ENCODE data around the gene PDE4D. TPM values are rescaled to one million over a fixed set of nuclear protein-coding genes. Genes with fewer than 3 reads are reported as not detected.

PDE4D gene
- polyA plus RNA-seq, 1 donor (not counting 4 experiments of a cell fraction or from before 2014, with no cell fraction given): 3.6 TPM

DNA sequence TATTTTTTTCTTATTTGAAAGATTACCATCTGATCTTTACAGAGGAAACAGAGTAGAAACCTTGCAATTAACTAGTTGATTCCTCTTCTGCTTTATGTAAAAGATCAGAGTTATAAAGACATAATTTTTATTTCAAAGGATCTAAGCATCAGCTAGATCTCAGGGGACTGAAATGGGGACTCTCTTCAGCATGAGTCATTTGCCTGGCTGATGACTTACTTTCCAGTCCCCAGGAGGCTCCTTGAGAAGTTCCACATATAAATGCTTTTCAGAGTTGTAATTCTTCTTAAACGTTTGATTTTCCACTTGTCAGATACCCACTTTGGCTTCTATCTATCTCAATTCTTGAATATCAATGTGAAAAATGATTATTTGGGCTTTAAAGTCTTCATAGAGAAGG, 921.2 kb downstream of the PDE4D start:
- TF ChIP-seq, protein P1, sequence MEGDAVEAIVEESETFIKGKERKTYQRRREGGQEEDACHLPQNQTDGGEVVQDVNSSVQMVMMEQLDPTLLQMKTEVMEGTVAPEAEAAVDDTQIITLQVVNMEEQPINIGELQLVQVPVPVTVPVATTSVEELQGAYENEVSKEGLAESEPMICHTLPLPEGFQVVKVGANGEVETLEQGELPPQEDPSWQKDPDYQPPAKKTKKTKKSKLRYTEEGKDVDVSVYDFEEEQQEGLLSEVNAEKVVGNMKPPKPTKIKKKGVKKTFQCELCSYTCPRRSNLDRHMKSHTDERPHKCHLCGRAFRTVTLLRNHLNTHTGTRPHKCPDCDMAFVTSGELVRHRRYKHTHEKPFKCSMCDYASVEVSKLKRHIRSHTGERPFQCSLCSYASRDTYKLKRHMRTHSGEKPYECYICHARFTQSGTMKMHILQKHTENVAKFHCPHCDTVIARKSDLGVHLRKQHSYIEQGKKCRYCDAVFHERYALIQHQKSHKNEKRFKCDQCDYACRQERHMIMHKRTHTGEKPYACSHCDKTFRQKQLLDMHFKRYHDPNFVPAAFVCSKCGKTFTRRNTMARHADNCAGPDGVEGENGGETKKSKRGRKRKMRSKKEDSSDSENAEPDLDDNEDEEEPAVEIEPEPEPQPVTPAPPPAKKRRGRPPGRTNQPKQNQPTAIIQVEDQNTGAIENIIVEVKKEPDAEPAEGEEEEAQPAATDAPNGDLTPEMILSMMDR (optimal IDR thresholded peaks at IDR 0.05 in 1 of 3, IDR thresholded peaks at IDR 0.05 in 1 of 3, conservative IDR thresholded peaks at IDR 0.05 in 1 of 3; ENCODE audit: extremely low read depth in 1 of 3, insufficient read depth in 2 of 3, low read length in 3 of 3): no peak
- no peak for TF ChIP-seq EZH2 (IDR thresholded peaks at IDR 0.05; ENCODE audit: low read length)
- H3K27me3 ChIP-seq (ENCODE audit: control insufficient read depth, extremely low read depth, insufficient read depth, low read length): no peaks in the 10 kb centered on the region
- H3K79me2 ChIP-seq (ENCODE audit: control insufficient read depth, insufficient read depth, low read length): no peaks in the 10 kb centered on the region
- DNase-seq (ENCODE audit: low read depth, low spot score): no peak
- H3K4me2 ChIP-seq (ENCODE audit: control insufficient read depth, extremely low read depth, insufficient read depth, low read depth, low read length): no peak overlapping the region
- no peak overlapping the region for H3K4me3 ChIP-seq (ENCODE audit: control insufficient read depth in 2 of 3, extremely low read depth in 1 of 3, insufficient read depth in 2 of 3, low read depth in 1 of 3, low read length in 3 of 3)
- no peak overlapping the region for H3K9ac ChIP-seq (ENCODE audit: control insufficient read depth, extremely low read depth, insufficient read depth, low read length)
- no peaks in the 10 kb centered on the region for H3K4me1 ChIP-seq (ENCODE audit: control insufficient read depth, extremely low read depth, insufficient read depth, low read length)
- no peaks in the 10 kb centered on the region for H3K36me3 ChIP-seq (ENCODE audit: control insufficient read depth in 2 of 2, extremely low read depth in 1 of 2, insufficient read depth in 2 of 2, low read length in 2 of 2)
- no peak overlapping the region for H2AFZ ChIP-seq (ENCODE audit: control insufficient read depth, low read length)
- no peak for FAIRE-seq
- H3K9me3 ChIP-seq (ENCODE audit: control insufficient read depth, low read depth, low read length): no peaks in the 10 kb centered on the region
- no peaks in the 10 kb centered on the region for H3K9me1 ChIP-seq (ENCODE audit: control insufficient read depth, extremely low read depth, insufficient read depth, low read length)
- H4K20me1 ChIP-seq (ENCODE audit: control insufficient read depth, extremely low read depth, insufficient read depth, low read length): no peaks in the 10 kb centered on the region
- dilution Hi-C loops (cut with MboI; ENCODE audit: extremely low pct_ligation_motif_present, low sequenced_read_pairs): no loop called here
- H3K27ac ChIP-seq (ENCODE audit: control insufficient read depth, insufficient read depth, low read length): no peak overlapping the region

DNA sequence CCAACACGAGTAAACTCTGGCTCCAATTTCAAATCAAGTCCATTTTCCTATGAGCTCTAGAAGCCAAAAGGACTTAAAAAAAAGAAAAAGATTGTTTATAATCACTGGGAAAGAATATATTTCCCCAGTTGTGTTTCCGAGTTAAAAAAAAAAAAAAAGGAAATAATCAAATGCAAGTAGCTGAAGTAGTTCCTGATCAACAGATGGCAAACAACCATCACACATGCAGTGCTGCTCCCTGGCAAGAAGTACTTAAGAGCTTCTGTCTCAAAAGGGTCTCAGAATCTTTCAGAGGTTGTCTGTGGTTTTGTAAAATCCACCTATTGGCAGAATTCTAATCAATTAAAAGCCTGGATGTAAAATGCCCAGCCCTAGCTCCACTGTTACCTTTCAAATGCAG, 922.8 kb downstream of the PDE4D start:
- no peak for FAIRE-seq
- no peaks in the 10 kb centered on the region for H3K9me1 ChIP-seq (ENCODE audit: control insufficient read depth, extremely low read depth, insufficient read depth, low read length)
- H3K9ac ChIP-seq (ENCODE audit: control insufficient read depth, extremely low read depth, insufficient read depth, low read length): no peak overlapping the region
- no peaks in the 10 kb centered on the region for H4K20me1 ChIP-seq (ENCODE audit: control insufficient read depth, extremely low read depth, insufficient read depth, low read length)
- no peak for DNase-seq (ENCODE audit: low read depth, low spot score)
- no peaks in the 10 kb centered on the region for H3K27me3 ChIP-seq (ENCODE audit: control insufficient read depth, extremely low read depth, insufficient read depth, low read length)
- TF ChIP-seq, protein P1 (optimal IDR thresholded peaks at IDR 0.05 in 1 of 3, IDR thresholded peaks at IDR 0.05 in 1 of 3, conservative IDR thresholded peaks at IDR 0.05 in 1 of 3; ENCODE audit: extremely low read depth in 1 of 3, insufficient read depth in 2 of 3, low read length in 3 of 3): no peak
- no peak for TF ChIP-seq EZH2 (IDR thresholded peaks at IDR 0.05; ENCODE audit: low read length)
- no peak overlapping the region for H3K4me3 ChIP-seq (ENCODE audit: control insufficient read depth in 2 of 3, extremely low read depth in 1 of 3, insufficient read depth in 2 of 3, low read depth in 1 of 3, low read length in 3 of 3)
- H3K27ac ChIP-seq (ENCODE audit: control insufficient read depth, insufficient read depth, low read length): no peak overlapping the region
- dilution Hi-C loops (cut with MboI; ENCODE audit: extremely low pct_ligation_motif_present, low sequenced_read_pairs): no loop called here
- no peaks in the 10 kb centered on the region for H3K36me3 ChIP-seq (ENCODE audit: control insufficient read depth in 2 of 2, extremely low read depth in 1 of 2, insufficient read depth in 2 of 2, low read length in 2 of 2)
- H3K9me3 ChIP-seq (ENCODE audit: control insufficient read depth, low read depth, low read length): no peaks in the 10 kb centered on the region
- no peak overlapping the region for H2AFZ ChIP-seq (ENCODE audit: control insufficient read depth, low read length)
- no peaks in the 10 kb centered on the region for H3K79me2 ChIP-seq (ENCODE audit: control insufficient read depth, insufficient read depth, low read length)
- no peak overlapping the region for H3K4me2 ChIP-seq (ENCODE audit: control insufficient read depth, extremely low read depth, insufficient read depth, low read depth, low read length)
- H3K4me1 ChIP-seq (ENCODE audit: control insufficient read depth, extremely low read depth, insufficient read depth, low read length): no peaks in the 10 kb centered on the region
